Measurements from ENCODE around the gene TAX1BP3. TPM values are rescaled to one million over a fixed set of nuclear protein-coding genes. Genes with fewer than 3 reads are reported as not detected.

TAX1BP3 gene
- total and polyA plus RNA-seq, 2 of the 13 experiments (the other 11 are each of a cell fraction or from before 2014, with no cell fraction given) = 16.7 to 45.1 TPM

GRCh38 chr17:3636154-3636907 is 32.0 kb downstream of the TAX1BP3 start, which contains the start of the genes CTNS and SHPK (continued):
- TF ChIP-seq SNAPC4 (CRISPR knock-in tag; IDR thresholded peaks at IDR 0.05) (peak; percentile 83; the same call in 1 of the 2 replicates), RXRA (CRISPR knock-in tag; IDR thresholded peaks at IDR 0.05) (0 out of 2 replicates have a peak, but pooled peaks have one; percentile 32), SKI (IDR thresholded peaks at IDR 0.05; ENCODE audit: partially characterized antibody) (peak; percentile 51), ZNF468 (CRISPR knock-in tag; IDR thresholded peaks at IDR 0.05) (no peak), NFE2L2 (IDR thresholded peaks at IDR 0.05; ENCODE audit: low read length) (no peak), REL (CRISPR knock-in tag; conservative IDR thresholded peaks at IDR 0.05) (peak; percentile 78), HNRNPK (IDR thresholded peaks at IDR 0.05; ENCODE audit: low read depth, low read length, poor library complexity, severe bottlenecking) (no peak), STAT5B (CRISPR knock-in tag; IDR thresholded peaks at IDR 0.05) (no peak; the same call in 1 of the 2 replicates), ZNF549 (CRISPR knock-in tag; IDR thresholded peaks at IDR 0.05) (no peak), HNF1B (CRISPR knock-in tag; IDR thresholded peaks at IDR 0.05) (peak; percentile 94), ARID2 (CRISPR knock-in tag; IDR thresholded peaks at IDR 0.05; ENCODE audit: borderline replicate concordance) (peak; percentile 68; the same call in 1 of the 2 replicates), THYN1 (CRISPR knock-in tag; IDR thresholded peaks at IDR 0.05; ENCODE audit: borderline replicate concordance, low read depth) (no peak), KLF11 (CRISPR knock-in tag; IDR thresholded peaks at IDR 0.05) (0 out of 2 replicates have a peak, but pooled peaks have one; percentile 27), ZFP36 (IDR thresholded peaks at IDR 0.05; ENCODE audit: borderline replicate concordance, low read depth, low read length, partially characterized antibody) (no peak), ZNF703 (CRISPR knock-in tag; IDR thresholded peaks at IDR 0.05; ENCODE audit: borderline replicate concordance) (no peak), ZFP1 (CRISPR knock-in tag; IDR thresholded peaks at IDR 0.05) (no peak), SRSF4 (IDR thresholded peaks at IDR 0.05; ENCODE audit: low read depth, low read length, poor library complexity, severe bottlenecking) (no peak), ZNF501 (CRISPR knock-in tag; IDR thresholded peaks at IDR 0.05) (peak; percentile 89), ZNF550 (CRISPR knock-in tag; IDR thresholded peaks at IDR 0.05; ENCODE audit: borderline replicate concordance) (peak; percentile 27; the same call in 1 of the 2 replicates), ZNF17 (CRISPR knock-in tag; IDR thresholded peaks at IDR 0.05) (no peak), ADNP (CRISPR knock-in tag; IDR thresholded peaks at IDR 0.05) (no peak), SYNCRIP (IDR thresholded peaks at IDR 0.05; ENCODE audit: insufficient read depth, low read depth, low read length) (no peak), GLMP (CRISPR knock-in tag; IDR thresholded peaks at IDR 0.05; ENCODE audit: borderline replicate concordance) (no peak)
